NT2/D1 (cell line): ENCODE results near the gene HS6ST1.

Experiments used
- YY1 ChIP-seq: IDR thresholded peaks from 2 replicates; pipeline ENCODE4 v1.6.1; 2011; ENCODE audit not compliant: insufficient read length, insufficient read depth
- ZNF274 ChIP-seq: IDR thresholded peaks from 2 replicates; pipeline ENCODE4 v1.6.1; 2011; ENCODE audit warnings: mild to moderate bottlenecking, low read depth, low read length

DNA sequence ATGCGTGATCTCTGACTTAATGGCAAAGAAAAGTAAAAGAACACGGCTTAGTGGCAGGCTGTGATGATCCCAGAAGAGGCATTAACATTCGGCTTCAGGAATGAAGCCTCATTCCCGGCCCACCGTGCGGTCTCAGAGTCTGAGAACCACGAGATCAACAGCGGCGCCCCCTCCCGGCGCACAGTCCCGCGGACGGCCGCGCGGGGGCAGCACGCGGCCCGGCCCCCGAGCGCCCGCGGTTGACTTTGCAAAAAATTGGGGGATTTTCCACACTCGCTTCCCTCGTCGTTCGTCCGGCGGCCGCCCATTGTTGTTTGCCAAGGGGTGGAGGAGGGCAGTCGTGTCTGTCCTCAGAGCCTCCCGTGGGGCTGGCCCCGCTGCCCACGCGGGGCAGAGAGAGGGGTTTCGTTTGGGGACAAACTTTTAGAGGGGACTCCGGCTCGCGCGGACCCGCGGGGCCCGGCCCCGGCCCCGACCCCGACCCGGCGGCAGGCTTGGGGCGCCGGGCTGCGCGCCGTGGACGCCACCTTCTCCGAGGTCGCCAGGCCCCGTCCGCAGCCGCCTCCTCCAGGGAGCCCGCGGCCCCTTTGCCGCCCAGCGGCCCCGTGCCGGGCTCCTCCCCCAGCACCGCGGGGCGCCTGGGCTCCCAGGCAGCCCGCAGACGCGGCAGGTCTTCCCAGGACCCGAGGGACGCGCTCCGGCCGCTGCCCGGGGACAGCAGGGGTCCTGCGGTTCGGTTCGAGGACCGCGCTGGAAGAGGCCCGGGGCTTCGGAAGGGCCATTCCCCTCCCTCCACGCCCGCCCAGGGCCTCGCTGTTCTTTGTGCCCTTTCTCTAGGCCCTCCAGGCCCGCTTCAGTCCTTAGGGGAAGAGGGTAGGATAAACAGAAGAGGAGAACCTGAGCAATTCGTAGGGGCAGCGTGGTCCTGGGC, 3.4 kb upstream of the HS6ST1 start:
- no peak for TF ChIP-seq YY1
- no peak for TF ChIP-seq ZNF274
